NCI-H2107 (cell line): ENCODE data around the gene NT5DC4.
"Not testable (repeated sequence)": the region's sequence is repeated elsewhere in the genome, so short reads cannot be mapped to it uniquely, and the experiment has no call there.

Source experiments
- DNase-seq: peaks from one replicate; lab custom pipeline; 2025; lab: John Stamatoyannopoulos, UW

The NT5DC4 gene

GRCh38 chr2:112699984-112700667 lies 20.7 kb upstream of the NT5DC4 start:
- DNase-seq = no peak

GRCh38 chr2:112701052-112701451 lies 19.8 kb upstream of the NT5DC4 start:
- no peak for DNase-seq

DNA sequence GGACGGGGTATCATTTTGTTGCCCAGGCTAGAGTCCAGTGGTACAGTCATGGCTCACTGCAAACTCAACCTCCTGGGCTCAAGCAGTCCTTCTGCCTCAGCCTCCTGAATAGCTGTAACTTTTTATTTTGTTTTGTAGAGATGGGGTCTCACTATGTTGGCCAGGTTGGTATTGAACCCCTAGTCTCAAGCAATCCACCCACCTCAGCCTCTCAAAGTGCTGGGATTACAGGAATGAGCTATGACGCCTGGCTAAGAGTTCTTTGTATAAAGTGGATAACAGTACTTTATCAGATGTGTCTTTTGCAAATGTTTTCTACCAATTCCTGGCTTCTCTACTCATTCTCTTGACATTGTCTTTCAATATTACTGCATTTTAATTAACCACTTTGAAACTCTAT lies 17.1 kb upstream of the NT5DC4 start:
- no peak for DNase-seq

DNA sequence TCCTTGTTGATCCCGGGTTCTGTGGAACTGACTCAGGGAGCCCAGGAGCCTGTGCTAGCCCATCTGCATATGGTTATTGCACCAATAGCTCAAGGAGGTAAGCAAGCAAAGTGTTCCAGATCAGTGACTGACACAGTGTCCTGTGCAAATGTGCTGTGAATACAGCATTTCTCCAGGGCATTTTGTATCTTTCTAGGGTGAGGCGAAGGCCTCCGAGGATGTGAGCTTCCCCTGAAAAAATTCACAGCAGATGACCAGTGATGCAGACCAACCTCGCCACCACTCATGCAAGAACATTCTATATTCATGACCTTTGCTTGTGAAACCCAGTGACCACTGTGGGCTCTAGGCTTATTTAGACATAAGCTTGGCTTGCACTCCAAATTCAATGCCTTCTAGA lies 15.2 kb upstream of the NT5DC4 start:
- DNase-seq = no peak

DNA sequence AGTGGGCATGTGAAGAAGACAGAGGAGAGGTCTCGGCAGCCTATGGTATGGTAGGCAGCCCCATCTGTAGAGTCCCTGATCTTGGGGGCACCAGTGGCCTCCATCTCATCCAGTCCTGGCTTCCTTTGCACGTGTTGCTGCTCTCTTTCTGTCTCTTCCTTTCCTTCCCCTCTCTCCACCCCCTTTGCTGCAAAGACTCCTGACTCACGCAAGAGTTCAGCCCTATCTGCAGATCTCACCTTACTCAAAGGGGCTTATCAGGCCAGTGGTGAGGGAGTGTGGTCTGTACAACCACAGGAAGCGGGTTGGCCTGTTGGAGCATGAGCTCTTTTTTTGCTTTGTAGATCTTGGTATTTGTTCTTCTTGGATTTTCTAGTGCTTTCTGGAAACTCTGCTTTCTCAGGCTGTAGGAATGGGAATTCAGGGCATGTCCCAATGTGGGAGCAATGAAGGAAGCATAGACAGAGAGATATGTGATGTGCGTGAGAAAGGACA lies 14.6 kb upstream of the NT5DC4 start:
- no peak for DNase-seq

- DNase-seq = not testable (repeated sequence)
Observed at GRCh38 chr2:112706947-112707346, 13.9 kb upstream of the NT5DC4 start.

GRCh38 chr2:112708968-112709367 lies 11.9 kb upstream of the NT5DC4 start:
- no peak for DNase-seq

DNA sequence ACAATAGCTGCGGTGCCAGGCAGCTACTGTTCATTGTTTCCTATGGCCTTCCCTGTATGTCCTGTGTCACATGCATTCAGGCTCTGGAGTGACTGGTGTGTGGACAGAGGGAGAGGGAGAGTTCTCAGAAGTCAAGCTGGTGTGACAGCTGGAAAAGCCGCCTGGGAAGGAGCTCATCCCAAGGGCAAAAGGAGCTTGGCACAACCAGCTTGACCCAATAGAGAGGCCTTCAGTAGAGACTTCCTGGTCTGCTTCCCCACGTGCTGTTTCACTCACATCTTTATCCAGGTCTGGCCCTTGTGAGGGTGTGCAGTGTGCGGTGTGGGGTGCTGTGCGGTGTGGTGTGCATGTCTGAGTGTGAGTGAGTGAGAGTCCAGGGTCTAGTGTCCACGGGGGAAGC lies 11.1 kb upstream of the NT5DC4 start:
- no peak for DNase-seq

- DNase-seq = no peak
Observed at GRCh38 chr2:112710956-112711750, 9.7 kb upstream of the NT5DC4 start.

- no peak for DNase-seq
Observed at GRCh38 chr2:112712465-112712864, 8.4 kb upstream of the NT5DC4 start.

DNA sequence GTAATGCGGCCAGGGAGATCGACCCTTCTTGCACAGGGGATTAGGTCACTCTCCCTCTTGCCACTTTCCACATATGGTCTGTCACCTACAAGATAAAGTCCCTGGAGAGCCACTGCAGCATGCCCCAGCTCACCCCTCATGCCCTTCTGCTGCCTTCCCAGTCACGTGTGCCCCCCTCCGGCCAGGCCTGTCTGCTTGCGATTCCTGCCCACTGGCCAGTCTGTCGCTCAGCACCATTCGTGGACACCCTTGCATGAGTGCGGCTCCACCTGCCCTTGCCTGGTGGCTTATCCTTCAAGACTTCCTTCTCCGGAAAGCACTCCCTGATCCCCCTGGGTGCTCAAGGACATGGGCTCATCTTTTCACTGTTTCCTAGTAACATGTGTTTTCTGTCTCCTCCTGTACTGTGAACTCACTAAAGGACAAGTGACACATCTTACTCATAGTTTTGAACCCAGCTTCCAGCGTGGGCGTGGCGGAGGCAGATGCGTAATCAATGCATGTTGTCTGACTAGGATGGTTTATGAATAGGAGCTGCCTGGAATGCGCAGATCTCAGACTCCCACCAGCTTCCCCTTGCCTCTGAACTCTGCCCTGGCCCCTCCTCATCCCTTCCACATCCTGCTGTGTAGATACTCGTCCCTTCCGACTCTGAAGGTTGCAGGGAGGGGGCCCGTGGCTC lies 7.8 kb upstream of the NT5DC4 start:
- DNase-seq = no peak

- no peak for DNase-seq
Observed at GRCh38 chr2:112713585-112713925, 7.3 kb upstream of the NT5DC4 start.

DNA sequence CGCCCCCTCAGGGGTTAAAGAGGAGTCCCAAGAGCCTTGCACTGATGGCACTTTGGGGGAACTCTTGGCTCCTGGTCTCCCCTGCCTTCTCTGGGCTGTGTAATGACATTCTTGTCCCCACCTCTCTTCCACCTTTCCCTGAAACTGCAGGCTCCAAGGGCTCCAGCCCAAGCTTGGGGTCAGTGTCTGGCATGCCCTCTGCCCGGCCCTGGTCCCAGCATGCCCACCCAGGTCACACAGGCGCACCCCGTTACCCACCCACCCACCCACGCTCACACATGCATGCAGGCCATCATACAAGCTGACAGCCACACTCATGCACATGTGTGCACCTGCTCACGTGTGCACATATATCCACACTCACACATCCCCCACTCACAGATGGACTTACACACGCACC lies 6.9 kb upstream of the NT5DC4 start:
- no peak for DNase-seq

GRCh38 chr2:112714331-112714730 lies 6.5 kb upstream of the NT5DC4 start:
- no peak for DNase-seq

- no peak for DNase-seq
Observed at GRCh38 chr2:112714836-112715631, 5.8 kb upstream of the NT5DC4 start.

DNA sequence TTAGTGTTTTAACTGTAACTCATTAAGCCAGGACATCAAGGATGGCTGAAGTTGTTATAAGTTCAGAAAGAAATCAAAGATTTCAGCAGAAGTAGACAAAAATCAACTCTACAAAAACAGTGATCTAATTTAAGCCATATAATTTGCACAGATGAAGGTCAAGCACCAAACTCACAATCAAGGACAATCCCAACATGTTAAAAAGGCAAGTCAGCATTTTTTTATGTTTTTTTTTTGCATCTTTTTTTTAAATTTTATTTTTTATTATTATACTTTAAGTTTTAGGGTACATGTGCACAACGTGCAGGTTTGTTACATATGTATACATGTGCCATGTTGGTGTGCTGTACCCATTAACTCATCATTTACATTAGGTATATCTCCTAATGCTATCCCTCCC lies 4.7 kb upstream of the NT5DC4 start:
- DNase-seq = not testable (repeated sequence)

- DNase-seq = not testable (repeated sequence)
Observed at GRCh38 chr2:112716826-112717352, 3.9 kb upstream of the NT5DC4 start.

GRCh38 chr2:112718863-112719370 lies 1.9 kb upstream of the NT5DC4 start:
- no peak for DNase-seq

GRCh38 chr2:112721819-112722522 lies 1.2 kb downstream of the NT5DC4 start:
- no peak for DNase-seq

DNA sequence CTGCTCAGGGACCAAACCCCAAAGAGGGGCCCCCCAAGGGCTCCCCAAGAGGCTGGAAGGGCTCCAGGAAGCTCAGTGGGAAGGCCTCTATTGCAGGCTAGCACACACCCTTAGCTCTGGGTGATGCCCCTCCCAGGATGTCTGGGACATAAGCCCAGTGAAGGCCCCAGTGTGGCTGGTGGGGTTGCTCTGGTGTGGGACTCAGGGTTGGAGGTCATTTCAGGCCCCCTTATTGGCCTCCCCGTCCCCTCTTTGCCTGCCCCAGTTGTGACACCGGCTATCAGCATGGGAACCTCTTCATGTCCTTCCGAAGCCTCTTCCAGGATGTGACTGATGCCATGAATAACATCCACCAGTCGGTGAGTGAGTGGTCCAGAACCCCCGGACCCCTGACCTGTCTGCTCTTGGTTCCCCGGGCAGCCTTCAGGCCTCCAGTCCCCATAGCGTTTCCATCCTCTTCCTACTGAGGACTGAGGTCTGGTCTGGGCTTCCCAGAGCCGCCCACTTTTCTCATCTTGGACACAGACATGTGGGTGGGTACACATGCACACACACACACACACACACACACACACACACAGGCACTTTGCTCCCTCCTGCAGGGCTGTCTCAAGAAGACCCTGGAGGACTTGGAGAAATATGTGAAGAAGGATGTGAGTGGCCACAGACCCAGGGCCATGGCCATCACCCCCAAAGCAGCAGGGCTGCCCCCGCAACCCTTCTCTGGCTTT lies 2.2 kb downstream of the NT5DC4 start:
- no peak for DNase-seq
